HG03432 (cell line): ENCODE measurements around the gene CLPSL2.

ENCODE experiments used
- ATAC-seq: cut with Tn5 transposase; IDR thresholded peaks from one replicate; pipeline ENCODE4 v1.9.1; 2021; ENCODE audit warnings: mild to moderate bottlenecking, moderate library complexity; ENCODE audit not compliant: unreplicated experiment

The CLPSL2 gene

DNA sequence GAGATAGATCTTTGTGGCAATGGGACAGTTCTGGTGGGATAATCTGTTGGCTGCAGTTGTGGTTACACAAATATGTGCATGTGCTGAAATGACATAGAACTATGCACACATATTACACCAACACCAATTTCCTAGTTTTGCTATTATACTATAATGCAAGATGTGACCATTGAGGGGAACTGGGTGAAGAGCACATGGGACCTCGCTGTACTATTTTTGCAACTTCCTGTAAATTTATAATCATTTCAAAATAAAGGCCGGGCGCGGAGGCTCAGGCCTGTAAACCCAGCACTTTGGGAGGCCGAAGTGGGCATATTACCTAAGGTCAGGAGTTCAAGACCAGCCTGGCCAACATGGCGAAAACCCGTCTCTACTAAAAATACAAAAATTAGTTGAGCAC is 30.9 kb upstream of the CLPSL2 start:
- no peak for ATAC-seq

DNA sequence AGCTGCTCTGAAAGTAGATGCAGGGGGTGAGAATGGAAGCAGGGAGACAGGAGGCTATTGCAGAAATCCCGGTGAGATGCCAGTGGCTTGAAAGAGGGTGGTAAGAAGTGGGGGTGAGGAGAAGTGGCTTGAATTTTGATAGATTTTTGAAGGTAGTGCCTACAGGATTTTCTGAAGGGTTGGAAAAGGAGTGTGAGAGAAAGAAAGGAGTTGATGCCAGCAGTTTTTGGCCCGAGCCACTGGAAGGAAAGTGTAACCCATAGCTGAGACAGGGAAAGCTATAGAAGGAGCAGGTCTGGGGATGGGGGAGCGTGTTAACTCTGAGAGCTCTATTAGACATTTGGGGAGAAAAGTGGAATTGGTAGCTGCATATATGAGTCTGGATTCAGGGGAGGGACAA is 29.9 kb upstream of the CLPSL2 start:
- no peak for ATAC-seq

DNA sequence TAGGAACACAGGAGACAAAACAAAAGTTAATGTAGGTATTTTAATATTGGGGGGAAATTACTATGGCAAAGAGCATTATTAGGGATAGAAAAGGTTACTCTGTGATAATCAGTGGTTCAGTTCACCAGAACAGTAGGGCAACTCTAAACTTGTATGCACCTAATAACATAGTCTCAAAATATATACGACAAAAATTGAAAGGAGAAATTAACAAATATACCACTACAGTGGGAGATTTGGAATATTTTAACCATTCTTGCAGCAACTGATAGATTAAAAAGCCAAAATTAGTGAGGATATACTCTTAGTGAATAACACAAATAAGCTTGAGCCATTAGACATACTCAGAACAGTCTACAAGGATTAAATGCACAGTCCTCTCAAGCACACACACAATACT is 28.5 kb upstream of the CLPSL2 start:
- no peak for ATAC-seq

DNA sequence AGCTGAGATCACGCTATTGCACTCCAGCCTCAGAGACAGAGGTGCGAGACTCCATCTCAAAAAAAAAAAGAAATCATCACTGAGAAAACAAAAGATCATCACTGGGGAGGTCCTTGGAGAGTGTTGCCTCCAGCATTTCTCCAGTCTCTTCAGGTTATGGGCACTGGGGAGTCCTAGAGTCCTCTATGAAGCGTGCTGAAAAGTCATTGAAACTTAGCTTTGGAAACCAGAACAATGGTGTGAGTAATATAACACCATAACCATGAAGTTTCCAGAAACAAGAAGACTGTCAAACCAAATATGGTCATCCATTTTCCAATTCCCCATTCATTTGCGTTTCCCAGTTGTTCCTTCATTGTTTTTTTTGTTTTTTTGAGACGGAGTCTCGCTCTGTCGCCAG is 25.8 kb upstream of the CLPSL2 start:
- no peak for ATAC-seq

DNA sequence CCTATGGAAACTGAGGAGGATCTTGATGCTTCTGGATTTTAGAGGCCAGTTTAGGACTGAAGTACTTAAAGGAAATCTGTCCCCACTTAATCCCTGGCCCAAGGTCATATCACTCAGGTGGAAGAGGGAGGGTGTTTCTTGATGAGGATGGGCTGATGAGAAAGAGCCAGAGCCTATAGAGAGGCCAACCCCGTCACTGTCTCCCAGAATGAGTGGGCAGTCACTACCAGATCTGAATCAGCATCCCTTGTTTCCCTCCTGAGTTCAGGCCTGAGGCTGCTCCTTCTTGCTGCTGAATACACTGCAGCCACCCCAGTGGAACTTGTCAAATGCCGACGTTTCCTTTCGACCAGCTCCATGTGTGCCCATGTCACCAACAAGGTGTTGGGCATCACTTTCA is 24.8 kb upstream of the CLPSL2 start:
- no peak for ATAC-seq

DNA sequence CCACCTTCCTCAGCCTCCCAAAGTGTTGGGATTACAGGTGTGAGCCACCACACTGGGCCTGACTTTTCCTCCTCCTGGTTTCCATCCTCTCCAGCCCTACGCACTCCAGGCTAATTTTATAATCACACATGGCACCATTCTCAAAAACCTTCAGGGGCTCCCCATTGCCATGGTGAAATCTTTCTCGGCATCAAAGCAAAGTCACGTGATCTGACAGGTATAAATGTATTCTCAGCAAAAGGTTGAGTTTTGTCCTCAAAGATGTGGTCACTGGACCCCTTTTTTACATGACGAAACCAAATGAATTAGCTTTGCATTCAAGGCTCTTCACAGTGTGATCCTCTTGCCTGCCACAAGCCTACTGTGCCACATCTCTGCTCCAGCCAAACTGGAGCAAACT is 24.1 kb upstream of the CLPSL2 start:
- no peak for ATAC-seq

DNA sequence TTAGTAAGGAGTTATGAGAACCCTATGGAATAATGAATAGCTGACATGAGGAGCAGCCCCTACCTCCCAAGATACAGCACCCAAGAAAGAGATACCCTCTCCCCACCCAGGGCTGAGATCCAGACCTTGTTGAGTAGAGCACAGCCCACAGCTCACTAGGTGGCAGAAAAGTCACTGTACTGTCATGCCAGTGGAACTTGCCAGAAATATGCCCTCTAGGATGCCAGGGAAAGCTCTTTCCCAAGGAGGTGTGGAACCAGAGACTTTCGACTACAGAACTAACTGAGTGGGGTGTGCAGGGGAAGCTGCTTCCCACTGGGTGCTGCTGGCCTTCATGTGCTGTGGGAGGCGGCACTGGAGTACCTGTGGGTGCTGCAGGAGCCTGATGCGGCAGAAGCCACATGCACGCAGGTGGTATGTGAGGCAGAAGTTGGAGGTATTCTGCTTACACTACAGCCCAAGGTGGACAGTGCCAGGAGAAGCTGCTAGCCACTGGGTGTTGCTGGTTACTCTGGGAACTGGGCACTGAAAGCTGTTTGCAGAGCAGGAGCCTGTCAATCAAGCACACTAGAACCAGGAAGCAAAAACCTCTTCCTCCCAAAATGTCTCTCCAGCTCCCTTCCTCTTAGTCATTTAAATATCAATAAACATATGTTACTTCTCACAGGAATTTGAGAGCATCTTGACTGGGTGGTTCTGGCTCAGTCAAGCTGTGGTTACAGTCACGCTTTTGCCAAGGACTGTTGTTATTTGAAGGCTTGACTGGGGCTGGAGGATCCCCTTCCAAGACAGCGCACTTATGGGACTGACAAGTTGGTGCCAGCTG is 21.7 kb upstream of the CLPSL2 start:
- ATAC-seq = no peak

DNA sequence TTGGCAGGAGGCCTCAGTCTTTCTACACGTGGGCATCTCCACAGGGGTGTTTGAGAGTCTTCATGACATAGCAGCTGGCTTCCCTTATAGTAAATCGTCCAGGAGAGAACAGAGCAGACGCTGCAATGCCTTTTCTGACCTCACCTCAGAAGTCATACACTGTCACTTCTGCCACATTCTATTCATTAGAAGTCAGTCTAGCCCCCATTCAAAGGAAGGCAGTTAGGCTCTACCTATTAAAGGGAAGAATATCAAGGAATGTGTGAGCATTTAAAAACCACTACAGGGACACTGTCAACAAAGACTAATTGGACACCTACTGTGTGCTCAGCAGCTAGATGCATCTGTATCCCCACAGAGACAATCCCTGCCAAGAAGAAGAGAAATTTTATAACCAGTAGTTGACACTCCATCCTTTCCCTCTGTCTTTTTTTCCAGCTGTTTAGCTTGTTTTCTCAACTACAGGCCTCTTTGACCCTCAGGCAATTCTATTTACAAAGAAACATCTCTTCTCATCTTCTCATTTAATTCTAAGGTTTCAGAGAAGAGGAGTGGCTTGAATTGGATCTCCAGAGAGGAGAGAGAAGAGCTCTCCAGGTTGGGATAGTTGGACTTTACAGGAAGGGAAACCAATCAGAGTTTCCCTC is 21.0 kb upstream of the CLPSL2 start:
- ATAC-seq = no peak

DNA sequence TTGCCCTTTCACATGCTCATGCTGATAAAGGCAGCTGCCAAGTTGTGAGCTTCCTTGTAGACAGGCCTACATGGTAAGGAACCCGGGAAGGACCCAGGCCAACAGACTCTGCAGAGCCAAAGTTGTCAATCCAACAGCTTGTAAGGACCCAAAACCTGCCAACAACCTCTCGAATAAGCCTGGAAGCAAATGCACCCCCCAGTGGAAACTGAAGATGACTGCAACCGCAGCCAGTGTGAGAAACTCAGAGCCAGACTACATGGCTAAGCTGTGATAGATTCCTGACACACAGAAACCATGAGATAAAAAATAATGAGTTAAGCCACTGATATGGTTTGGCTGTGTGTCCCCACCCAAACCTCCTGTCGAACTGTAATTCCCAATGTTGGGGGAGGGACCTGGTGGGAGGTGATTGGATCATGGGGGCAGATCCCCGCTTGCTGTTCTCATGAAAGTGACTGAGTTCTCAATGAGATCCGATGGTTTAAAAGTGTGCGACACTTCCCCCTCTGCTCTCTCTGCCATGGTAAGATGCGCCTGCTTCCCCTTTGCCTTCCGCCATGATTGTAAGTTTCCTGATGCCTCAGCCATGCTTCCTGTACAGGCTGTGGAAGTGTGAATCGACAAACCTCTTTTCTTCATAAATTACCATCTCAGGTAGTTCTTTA is 18.8 kb upstream of the CLPSL2 start:
- no peak for ATAC-seq

DNA sequence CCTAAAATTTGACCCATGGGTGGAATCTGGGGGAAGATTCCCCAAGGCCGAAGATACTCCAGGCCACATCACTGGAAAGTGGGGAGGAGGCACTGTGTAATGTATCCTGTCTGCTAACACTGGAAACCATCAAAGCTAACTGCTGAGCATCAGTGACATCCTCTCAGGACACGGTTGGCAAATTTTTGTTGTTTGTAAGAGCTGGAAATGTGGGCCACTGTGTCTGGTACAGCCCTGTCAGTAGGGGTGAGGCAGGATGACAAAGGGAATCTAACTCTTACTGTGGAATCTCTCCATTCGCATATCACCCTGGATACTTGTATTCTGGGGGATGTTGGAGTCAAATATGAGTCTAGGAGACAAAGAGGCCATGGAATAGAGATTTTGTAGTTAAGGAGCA is 17.0 kb upstream of the CLPSL2 start:
- no peak for ATAC-seq

DNA sequence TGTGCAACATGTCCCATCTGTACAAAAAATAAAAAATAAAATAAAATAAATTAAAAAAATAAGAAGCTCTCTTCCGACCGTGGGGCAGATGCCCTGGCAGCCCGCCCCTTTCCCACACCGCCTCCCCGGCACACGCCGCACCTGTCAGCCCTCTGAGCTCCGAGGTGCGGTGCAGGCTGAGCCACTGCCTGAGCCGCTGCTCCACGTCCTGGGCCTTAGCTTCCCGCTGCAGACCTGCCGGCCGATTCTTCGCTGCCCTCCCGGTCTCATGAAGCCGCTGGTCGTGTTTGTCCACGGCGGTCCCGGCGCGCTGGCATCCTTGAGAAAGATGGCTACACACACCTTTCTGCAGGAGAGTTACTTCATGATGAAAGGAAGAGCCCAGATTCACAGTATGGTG is 10.7 kb upstream of the CLPSL2 start:
- no peak for ATAC-seq

DNA sequence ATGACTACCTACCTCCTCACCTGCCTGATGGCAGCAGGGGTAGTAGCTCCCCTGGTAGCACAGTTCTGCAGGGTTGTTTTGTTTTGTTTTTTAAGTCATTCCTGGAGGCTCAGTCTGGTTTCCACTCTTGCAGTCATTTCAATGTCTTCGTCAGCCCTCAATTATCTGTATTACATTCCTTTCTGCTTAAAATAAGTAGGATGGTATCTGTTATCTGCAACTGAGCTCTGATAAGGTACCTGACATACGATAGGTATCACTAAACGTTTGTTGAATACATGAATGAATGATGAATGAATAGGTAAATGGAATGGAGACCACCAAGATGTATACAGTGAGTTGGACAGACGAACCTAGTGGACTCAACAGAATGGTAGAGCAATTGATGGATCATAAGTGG is 7.2 kb upstream of the CLPSL2 start:
- no peak for ATAC-seq

DNA sequence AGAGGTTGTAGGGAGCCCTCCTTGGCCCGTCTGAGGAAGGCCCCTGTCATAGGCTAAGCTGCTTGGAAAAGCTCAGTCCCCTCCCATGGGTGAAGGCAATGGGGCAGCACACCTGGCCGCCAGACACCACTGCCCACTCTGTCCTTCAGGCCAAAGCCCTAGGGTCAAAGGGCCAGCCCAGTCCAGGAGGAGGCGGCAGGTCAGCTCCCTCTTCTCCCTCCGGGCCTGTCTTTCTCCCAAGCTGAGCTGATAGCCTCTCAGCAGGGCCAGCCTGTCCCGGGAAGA is 5.1 kb upstream of the CLPSL2 start:
- no peak for ATAC-seq

DNA sequence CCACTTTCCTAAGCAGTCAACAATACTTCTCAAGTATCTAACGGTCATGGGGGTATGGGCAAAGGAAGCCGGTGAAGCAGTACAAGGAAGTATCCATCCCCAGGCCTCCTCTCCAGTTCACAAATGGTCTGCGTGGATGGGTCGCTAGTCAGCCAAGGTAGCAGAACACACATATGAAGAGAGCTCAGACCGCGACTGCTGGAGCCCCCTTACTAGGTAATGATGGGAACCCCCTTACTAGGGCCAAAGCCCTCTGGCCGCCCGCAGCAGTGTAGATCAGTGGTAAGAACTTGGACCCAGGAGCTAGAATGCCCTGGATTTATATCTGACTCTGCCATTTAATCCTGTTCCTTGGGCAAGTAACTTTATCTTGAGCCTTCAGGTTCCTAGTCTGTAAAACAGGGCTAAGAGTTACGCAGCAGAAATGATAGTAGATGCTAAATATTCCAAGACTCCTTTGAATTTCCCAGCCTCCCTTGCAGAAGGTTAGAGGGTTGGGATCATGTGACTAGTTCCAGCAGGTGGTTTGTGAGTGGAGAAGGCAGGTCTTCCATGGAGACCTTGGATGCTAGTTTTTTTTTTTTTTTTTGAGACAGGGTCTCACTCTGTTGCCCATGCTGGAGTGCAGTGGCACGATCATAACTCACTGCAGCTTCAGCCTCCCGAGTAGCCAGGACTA is 2.1 kb upstream of the CLPSL2 start:
- no peak for ATAC-seq

DNA sequence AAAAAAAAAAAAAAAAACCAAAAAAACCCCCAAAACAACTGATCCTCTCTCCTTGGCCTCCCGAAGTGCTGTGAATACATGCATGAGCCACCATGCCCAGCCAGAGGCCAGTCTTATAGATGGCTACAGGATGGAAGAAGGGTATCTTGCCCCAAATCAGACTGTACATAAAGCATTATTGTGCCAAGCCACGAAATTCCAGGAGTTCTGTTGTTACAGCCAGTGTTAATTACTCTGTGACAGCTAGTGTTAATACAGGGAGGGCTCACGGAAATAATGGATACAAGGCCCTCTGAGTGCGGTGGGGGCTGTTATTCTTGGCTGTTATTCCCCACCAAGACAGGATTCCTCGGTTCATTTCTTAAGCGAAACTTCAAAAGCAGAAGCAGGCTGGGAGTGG is 1.4 kb upstream of the CLPSL2 start:
- ATAC-seq = no peak

DNA sequence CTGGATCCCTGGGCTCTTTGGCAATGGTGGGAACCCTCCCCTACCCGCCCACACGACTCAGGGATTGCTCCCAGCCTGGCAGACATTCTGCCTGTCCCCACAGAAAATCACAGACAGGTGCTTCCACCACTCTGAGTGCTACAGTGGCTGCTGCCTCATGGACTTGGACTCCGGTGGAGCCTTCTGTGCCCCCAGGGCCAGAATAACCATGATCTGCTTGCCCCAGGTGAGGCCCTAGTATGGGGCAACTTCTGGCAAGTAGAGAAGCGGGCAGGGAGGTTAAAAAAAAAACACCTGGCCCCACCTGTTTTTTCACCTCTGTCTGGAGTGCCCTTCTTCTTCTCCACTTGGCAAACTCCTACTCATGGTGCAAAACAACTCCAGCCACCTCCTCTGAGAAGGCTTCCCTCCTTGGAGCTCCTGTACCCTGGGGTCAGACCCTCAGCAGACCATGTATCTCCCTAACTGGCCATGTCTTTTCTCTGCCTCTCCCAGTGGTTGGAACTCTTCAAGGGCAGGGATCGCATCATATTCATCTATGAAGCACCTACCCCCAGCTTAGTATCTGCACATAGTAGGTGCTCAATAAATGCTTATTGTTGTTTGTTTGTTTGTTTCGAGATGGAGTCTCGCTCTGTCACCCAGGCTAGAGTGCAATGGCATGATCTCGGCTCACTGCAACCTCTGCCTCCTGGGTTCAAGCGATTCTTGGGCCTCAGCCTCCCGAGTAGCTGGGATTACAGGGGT is 1.1 kb downstream of the CLPSL2 start:
- ATAC-seq = no peak

DNA sequence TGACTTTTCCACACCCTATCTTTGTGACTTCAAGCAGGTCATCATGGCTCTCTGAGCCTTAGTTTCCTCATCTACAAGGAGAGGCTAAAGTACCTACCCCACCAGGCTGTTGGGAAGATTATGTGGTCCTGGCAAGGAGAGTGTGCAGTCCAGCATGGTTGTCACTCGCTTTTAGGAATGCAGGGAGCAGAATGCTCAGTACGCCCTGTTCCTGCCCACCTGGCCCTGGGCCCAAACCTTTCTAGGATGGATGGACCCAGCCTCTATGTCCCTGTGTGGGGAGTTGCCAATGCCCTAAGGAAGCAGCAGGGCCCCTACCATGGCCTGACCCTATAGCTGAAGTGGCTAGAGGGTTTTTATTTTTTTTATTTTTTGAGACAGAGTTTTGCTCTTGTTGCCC is 2.0 kb downstream of the CLPSL2 start:
- ATAC-seq = no peak

DNA sequence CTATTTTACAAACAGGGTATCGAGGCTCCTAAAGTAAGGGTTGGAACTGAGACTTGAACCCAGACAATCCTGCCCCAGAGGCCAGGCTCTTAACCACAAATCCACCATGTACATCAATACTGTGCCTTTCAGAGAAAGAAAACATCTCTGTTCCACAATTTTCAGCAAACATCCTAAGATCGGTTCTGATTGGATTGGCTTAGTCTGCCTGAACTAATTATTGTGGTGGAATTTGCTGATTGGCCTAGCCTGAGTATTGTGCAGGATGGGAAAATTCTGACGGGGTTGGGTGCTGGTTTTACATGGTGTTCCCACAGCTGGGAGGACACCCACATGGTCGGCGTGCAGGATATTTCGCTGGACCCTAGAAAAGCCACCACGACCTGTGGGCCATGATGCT is 4.3 kb downstream of the CLPSL2 start, which contains the start of gene CLPSL1:
CLPSL1 (plus strand) TSS at position 301 of the 400 bp plus-strand sequence; CDS start at position 393, 92 bp downstream.
- ATAC-seq = no peak

DNA sequence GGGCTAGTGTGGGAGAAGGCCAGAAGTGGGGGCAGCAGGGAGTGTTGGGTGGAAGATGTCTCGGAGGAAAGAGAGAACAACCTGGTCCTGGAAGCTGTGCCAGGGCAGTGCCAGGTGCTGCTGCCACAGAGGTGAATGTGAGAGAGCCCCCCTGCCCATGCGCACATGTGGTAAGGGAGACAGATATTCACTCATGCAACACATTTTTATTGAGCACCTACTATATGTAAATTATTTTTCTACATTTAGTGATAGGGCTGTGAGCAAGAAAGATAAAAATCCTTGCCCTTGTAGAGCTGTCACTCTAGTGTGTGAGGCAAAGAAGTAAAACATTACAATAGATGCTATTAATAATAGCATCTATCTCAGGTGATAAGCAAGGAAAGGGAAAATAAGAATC is 4.9 kb downstream of the CLPSL2 start:
- no peak for ATAC-seq

DNA sequence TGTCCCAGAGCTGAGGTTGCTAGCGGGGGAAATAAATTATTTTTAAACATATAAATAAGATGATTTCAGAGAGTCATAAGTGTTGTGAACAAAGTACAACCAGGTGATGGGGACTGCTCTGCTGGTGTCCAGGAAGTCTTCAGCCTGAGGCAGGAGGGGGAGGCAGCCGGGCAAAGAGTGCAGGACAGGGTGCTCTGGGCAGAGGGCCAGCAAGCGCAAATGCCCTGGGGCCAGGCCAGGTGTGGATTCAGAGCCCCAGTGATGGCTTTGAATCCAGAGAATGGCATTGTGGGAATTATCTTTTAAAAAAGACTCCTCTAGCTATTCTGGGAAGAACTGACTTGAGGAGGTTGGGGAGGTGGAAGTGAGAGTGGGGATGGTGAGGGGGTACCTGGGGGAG is 6.0 kb downstream of the CLPSL2 start:
- no peak for ATAC-seq

DNA sequence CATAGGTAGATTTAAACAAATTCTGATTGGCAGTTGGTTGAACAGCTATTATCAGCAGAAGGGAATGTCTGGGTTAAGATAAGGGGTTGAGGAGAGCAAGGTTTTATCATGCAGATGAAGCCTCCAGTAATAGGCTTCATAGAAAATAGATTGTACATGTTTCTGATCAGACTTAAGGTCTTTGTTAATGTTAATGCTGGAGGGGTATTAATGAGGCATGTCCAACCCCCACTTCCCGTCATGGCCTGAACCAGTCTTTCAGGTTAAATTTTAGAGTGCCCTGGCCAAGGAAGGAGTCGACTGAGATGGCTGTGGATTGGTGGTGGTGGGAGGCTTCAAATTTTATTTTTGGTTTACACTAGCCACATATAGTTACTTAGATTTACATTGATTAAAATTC is 7.8 kb downstream of the CLPSL2 start:
- ATAC-seq = no peak
